ENCODE results near the gene SCO2. TPM values are rescaled to one million over a fixed set of nuclear protein-coding genes. Genes with fewer than 3 reads are reported as not detected.

The SCO2 gene
- total and polyA plus RNA-seq, 2 of the 13 experiments (the other 11 are each of a cell fraction or from before 2014, with no cell fraction given), result 0.32 to 3.7 TPM

DNA sequence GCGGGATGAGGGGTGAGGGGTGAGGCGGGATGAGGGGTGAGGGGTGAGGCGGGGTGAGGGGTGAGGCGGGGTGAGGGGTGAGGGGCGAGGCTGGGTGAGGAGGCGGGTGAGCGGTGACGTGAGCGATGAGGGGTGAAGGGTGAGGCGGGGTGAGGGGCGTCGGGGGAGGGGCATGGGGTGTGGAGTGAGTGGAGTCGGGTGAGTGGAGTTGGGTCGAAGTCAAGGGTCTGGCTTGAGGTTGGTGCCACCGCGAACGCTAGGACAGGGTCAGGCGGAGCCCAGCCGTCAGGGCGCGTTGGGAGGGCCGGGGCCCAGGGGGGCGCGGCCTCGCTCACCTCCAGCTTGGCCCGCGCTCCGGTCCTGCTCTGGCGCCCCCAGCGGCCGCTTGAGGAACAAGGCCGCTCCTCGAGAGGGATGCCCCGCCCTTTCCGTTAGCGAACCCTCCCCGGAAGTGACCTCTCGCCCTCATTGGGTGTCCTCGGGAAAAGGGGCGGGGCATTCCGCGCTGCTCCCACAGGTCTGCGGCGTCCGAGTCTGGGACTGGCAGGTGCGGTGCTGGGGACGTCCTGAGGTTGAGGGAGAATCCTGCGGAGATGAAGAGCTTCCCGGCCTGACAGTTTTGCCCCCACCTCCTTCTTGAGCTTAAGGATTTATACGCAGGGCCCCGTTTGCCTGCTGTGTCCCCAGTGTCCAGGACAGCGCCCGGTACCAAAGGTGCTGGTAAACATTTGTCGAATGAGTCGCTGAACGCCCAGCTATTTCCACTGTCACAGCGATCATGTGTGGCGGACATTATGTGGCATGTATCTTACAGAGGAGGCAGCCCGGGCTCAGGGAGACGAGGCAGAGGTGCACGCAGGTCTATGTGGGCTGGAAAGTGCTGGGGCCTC lies 37.4 kb upstream of the SCO2 start, which contains the start of gene SYCE3 (continued):
- TF ChIP-seq, protein P1, sequence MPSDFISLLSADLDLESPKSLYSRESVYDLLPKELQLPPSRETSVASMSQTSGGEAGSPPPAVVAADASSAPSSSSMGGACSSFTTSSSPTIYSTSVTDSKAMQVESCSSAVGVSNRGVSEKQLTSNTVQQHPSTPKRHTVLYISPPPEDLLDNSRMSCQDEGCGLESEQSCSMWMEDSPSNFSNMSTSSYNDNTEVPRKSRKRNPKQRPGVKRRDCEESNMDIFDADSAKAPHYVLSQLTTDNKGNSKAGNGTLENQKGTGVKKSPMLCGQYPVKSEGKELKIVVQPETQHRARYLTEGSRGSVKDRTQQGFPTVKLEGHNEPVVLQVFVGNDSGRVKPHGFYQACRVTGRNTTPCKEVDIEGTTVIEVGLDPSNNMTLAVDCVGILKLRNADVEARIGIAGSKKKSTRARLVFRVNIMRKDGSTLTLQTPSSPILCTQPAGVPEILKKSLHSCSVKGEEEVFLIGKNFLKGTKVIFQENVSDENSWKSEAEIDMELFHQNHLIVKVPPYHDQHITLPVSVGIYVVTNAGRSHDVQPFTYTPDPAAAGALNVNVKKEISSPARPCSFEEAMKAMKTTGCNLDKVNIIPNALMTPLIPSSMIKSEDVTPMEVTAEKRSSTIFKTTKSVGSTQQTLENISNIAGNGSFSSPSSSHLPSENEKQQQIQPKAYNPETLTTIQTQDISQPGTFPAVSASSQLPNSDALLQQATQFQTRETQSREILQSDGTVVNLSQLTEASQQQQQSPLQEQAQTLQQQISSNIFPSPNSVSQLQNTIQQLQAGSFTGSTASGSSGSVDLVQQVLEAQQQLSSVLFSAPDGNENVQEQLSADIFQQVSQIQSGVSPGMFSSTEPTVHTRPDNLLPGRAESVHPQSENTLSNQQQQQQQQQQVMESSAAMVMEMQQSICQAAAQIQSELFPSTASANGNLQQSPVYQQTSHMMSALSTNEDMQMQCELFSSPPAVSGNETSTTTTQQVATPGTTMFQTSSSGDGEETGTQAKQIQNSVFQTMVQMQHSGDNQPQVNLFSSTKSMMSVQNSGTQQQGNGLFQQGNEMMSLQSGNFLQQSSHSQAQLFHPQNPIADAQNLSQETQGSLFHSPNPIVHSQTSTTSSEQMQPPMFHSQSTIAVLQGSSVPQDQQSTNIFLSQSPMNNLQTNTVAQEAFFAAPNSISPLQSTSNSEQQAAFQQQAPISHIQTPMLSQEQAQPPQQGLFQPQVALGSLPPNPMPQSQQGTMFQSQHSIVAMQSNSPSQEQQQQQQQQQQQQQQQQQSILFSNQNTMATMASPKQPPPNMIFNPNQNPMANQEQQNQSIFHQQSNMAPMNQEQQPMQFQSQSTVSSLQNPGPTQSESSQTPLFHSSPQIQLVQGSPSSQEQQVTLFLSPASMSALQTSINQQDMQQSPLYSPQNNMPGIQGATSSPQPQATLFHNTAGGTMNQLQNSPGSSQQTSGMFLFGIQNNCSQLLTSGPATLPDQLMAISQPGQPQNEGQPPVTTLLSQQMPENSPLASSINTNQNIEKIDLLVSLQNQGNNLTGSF (CRISPR knock-in tag; IDR thresholded peaks at IDR 0.05), result no peak
- TF ChIP-seq NPAS2 (CRISPR knock-in tag; IDR thresholded peaks at IDR 0.05; ENCODE audit: borderline replicate concordance) (no peak), ZNF737 (CRISPR knock-in tag; IDR thresholded peaks at IDR 0.05; ENCODE audit: borderline replicate concordance) (no peak), ZNF329 (CRISPR knock-in tag; IDR thresholded peaks at IDR 0.05; ENCODE audit: low read depth) (no peak), NR2C2 (CRISPR knock-in tag; IDR thresholded peaks at IDR 0.05; ENCODE audit: borderline replicate concordance) (peak; percentile 81; the same call in 1 of the 2 replicates), ZNF430 (CRISPR knock-in tag; IDR thresholded peaks at IDR 0.05) (no peak), SP140L (CRISPR knock-in tag; IDR thresholded peaks at IDR 0.05; ENCODE audit: borderline replicate concordance) (no peak), MAZ (IDR thresholded peaks at IDR 0.05; ENCODE audit: borderline replicate concordance, low read depth, low read length) (peak; percentile 91), MAZ (CRISPR knock-in tag; IDR thresholded peaks at IDR 0.05; ENCODE audit: low read depth) (peak; percentile 80), RBM22 (optimal IDR thresholded peaks at IDR 0.05; ENCODE audit: low read length) (no peak), ARID2 (CRISPR knock-in tag; IDR thresholded peaks at IDR 0.05; ENCODE audit: borderline replicate concordance) (no peak), REPIN1 (CRISPR knock-in tag; IDR thresholded peaks at IDR 0.05; ENCODE audit: borderline replicate concordance, low read depth) (no peak), ZMAT3 (CRISPR knock-in tag; conservative IDR thresholded peaks at IDR 0.05) (no peak), AKAP8 (CRISPR knock-in tag; IDR thresholded peaks at IDR 0.05) (no peak), ETV6 (CRISPR knock-in tag; conservative IDR thresholded peaks at IDR 0.05) (no peak), ZNF205 (CRISPR knock-in tag; IDR thresholded peaks at IDR 0.05) (no peak), ZNF124 (CRISPR knock-in tag; IDR thresholded peaks at IDR 0.05) (no peak), ZFX (CRISPR knock-in tag; IDR thresholded peaks at IDR 0.05; ENCODE audit: low read depth) (peak; percentile 61)
- TF ChIP-seq, protein P2, sequence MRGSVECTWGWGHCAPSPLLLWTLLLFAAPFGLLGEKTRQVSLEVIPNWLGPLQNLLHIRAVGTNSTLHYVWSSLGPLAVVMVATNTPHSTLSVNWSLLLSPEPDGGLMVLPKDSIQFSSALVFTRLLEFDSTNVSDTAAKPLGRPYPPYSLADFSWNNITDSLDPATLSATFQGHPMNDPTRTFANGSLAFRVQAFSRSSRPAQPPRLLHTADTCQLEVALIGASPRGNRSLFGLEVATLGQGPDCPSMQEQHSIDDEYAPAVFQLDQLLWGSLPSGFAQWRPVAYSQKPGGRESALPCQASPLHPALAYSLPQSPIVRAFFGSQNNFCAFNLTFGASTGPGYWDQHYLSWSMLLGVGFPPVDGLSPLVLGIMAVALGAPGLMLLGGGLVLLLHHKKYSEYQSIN (CRISPR knock-in tag; IDR thresholded peaks at IDR 0.05; ENCODE audit: borderline replicate concordance), result no peak
- TF ChIP-seq, protein P3, sequence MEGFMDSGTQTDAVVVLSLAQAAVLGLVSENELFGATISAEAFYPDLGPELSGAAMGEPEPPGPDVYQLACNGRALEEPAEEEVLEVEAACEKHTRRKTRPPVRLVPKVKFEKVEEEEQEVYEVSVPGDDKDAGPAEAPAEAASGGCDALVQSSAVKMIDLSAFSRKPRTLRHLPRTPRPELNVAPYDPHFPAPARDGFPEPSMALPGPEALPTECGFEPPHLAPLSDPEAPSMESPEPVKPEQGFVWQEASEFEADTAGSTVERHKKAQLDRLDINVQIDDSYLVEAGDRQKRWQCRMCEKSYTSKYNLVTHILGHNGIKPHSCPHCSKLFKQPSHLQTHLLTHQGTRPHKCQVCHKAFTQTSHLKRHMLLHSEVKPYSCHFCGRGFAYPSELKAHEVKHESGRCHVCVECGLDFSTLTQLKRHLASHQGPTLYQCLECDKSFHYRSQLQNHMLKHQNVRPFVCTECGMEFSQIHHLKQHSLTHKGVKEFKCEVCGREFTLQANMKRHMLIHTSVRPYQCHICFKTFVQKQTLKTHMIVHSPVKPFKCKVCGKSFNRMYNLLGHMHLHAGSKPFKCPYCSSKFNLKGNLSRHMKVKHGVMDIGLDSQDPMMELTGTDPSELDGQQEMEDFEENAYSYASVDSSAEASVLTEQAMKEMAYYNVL (CRISPR knock-in tag; IDR thresholded peaks at IDR 0.05; ENCODE audit: borderline replicate concordance), result no peak

Data from HepG2 (cell line).